Activated naive CD4-positive, alpha-beta T cell treated with anti-CD3 and anti-CD28 coated beads, Interleukin-2, amount 50 U/mL, for 16 hours (primary cell): ENCODE measurements around the gene NEO1.

Experiments
- DNase-seq: peaks from one replicate; pipeline ENCODE4 v3.0.0-alpha.2; 2020

The NEO1 gene

GRCh38 chr15:73334086-73334485 lies 281.8 kb downstream of the NEO1 start:
- no peak for DNase-seq

GRCh38 chr15:73335026-73335425 lies 282.8 kb downstream of the NEO1 start:
- DNase-seq, result no peak

GRCh38 chr15:73335471-73335870 lies 283.2 kb downstream of the NEO1 start:
- DNase-seq, result no peak

- DNase-seq, result no peak
These were observed 284.5 kb downstream of the NEO1 start for GRCh38 chr15:73336756-73337155.

- DNase-seq, result no peak
These were observed 284.9 kb downstream of the NEO1 start for GRCh38 chr15:73337187-73337586.

- DNase-seq, result no peak
These were observed 285.8 kb downstream of the NEO1 start for GRCh38 chr15:73338058-73338457.

GRCh38 chr15:73338606-73339374 lies 286.5 kb downstream of the NEO1 start:
- no peak for DNase-seq

GRCh38 chr15:73340502-73341192 lies 288.4 kb downstream of the NEO1 start:
- no peak for DNase-seq

GRCh38 chr15:73341886-73342600 lies 289.8 kb downstream of the NEO1 start:
- no peak for DNase-seq

GRCh38 chr15:73344056-73344455 lies 291.8 kb downstream of the NEO1 start:
- DNase-seq, result no peak

GRCh38 chr15:73345658-73346057 lies 293.4 kb downstream of the NEO1 start:
- DNase-seq, result no peak

GRCh38 chr15:73346735-73347312 lies 294.6 kb downstream of the NEO1 start:
- DNase-seq, result peak; percentile 54

- DNase-seq, result no peak
These were observed 296.9 kb downstream of the NEO1 start for GRCh38 chr15:73349191-73349590.

GRCh38 chr15:73352082-73352481 lies 299.8 kb downstream of the NEO1 start:
- no peak for DNase-seq

- DNase-seq, result no peak
These were observed 301.5 kb downstream of the NEO1 start for GRCh38 chr15:73353734-73354133.

- DNase-seq, result no peak
These were observed 302.0 kb downstream of the NEO1 start for GRCh38 chr15:73354241-73354640.
